Colonic mucosa (tissue), 4 donors: ENCODE data around the gene SETBP1. TPM values are rescaled to one million over a fixed set of nuclear protein-coding genes. Genes with fewer than 3 reads are reported as not detected.

Experiments
- DNase-seq: peaks from one replicate; pipeline ENCODE4 v3.0.0-alpha.2; 2020
- H3K27ac ChIP-seq: fragments of 200-600 bp; one replicate; pipeline ENCODE4 v1.8.0; 2021
- H3K27me3 ChIP-seq: fragments of 200-600 bp; one replicate; pipeline ENCODE4 v1.8.0; 2021
- H3K36me3 ChIP-seq: fragments of 200-600 bp; one replicate; pipeline ENCODE4 v1.8.0; 2021
- H3K4me1 ChIP-seq: fragments of 200-600 bp; one replicate; pipeline ENCODE4 v1.8.0; 2021; ENCODE audit warnings: mild to moderate bottlenecking
- H3K4me3 ChIP-seq: fragments of 200-600 bp; one replicate; pipeline ENCODE4 v1.8.0; 2021
- H3K9ac ChIP-seq, 2 donors: one replicate each; pipeline ENCODE4 v1.7.0; 2013; ENCODE audit warnings: control low read depth in 2 of 2, low read depth in 2 of 2, low read length in 2 of 2
- H3K9me3 ChIP-seq: fragments of 200-600 bp; one replicate; pipeline ENCODE4 v1.8.0; 2021
- intact Hi-C: fragments of 100-400 bp; cut with DNase I; formaldehyde crosslinking; loops from one replicate; pipeline ENCODE4 v1.14.1; 2022
- total RNA-seq, 2 donors: library from RNA; stranded (reverse); fragmentation: NEBNext Ultra II Directional in 1 of 2; extraction: Animal tissue kit (Norgen Biotek cat#: 25700) in 1 of 2; gene quantifications; one replicate each; pipeline ENCODE4 v1.2.1, GENCODE V29; 2021
- TF ChIP-seq, protein P1 (sequence below): fragments of 200-600 bp; IDR thresholded peaks from one replicate; pipeline ENCODE4 v1.8.0; 2022; ENCODE audit warnings: antibody characterized with exemption, mild to moderate bottlenecking
- donor health status: healthy.
- donor health status: DM: no; HTN: no; CAD: no.
- donor health status: DM: no; HTN: no; CAD: no.

SETBP1 gene
- total RNA-seq, 2 donors from 2014 or later: 9.6 to 11.8 TPM

DNA sequence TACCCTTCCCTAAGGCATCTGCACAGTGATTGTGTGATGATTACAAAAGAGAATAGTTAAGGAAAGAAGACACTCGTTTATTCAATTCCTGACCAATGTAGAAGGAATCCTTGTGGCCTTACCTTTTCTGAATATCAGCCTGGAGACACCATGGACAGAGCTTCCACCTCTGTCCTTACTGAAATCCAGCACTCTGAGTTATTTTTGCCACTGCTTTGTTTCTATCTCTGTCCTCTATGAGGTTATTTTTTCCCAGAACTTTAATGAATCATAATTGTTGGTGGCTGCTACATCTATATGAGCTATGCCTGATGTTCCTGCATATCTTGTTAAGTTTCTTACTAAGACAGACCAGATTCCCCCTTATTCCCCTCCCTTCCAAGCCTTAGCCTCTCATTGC lies 275.1 kb downstream of the SETBP1 start:
- Histone ChIP-seq H3K9me3 (no peaks in the 10 kb centered on the region), H3K36me3 (no peaks in the 10 kb centered on the region), H3K4me1 (no peaks in the 10 kb centered on the region), H3K27ac (no peak overlapping the region), H3K27me3 (no peaks in the 10 kb centered on the region), H3K4me3 (no peak overlapping the region), H3K9ac (no peak overlapping the region)
- DNase-seq: no peak
- TF ChIP-seq, protein P1, sequence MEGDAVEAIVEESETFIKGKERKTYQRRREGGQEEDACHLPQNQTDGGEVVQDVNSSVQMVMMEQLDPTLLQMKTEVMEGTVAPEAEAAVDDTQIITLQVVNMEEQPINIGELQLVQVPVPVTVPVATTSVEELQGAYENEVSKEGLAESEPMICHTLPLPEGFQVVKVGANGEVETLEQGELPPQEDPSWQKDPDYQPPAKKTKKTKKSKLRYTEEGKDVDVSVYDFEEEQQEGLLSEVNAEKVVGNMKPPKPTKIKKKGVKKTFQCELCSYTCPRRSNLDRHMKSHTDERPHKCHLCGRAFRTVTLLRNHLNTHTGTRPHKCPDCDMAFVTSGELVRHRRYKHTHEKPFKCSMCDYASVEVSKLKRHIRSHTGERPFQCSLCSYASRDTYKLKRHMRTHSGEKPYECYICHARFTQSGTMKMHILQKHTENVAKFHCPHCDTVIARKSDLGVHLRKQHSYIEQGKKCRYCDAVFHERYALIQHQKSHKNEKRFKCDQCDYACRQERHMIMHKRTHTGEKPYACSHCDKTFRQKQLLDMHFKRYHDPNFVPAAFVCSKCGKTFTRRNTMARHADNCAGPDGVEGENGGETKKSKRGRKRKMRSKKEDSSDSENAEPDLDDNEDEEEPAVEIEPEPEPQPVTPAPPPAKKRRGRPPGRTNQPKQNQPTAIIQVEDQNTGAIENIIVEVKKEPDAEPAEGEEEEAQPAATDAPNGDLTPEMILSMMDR: no peak
- intact Hi-C loops: no loop called here

DNA sequence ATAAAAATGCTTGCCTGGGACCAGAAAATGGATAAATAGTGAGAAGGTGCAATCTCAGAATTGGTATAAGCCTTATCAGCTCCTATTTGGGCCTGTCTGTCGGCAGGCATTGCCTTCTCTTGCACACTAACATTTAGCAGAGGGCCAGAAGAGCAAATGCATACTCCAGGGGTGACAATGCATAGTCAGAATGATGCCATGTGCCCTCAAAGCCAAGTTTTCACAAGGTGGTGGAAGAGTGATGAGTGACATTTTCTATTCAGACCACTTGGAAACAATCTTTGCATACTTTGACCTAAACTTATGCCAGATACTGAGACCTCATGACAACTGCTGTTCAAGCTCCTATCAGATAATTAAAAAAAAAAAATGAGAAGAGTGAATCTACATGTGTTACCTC lies 276.3 kb downstream of the SETBP1 start:
- Histone ChIP-seq H3K9me3 (no peaks in the 10 kb centered on the region), H3K9ac (no peak overlapping the region), H3K4me3 (no peak overlapping the region), H3K27ac (no peak overlapping the region), H3K27me3 (no peaks in the 10 kb centered on the region), H3K36me3 (no peaks in the 10 kb centered on the region), H3K4me1 (no peaks in the 10 kb centered on the region)
- intact Hi-C loops: no loop called here
- TF ChIP-seq, protein P1: no peak
- DNase-seq: no peak

DNA sequence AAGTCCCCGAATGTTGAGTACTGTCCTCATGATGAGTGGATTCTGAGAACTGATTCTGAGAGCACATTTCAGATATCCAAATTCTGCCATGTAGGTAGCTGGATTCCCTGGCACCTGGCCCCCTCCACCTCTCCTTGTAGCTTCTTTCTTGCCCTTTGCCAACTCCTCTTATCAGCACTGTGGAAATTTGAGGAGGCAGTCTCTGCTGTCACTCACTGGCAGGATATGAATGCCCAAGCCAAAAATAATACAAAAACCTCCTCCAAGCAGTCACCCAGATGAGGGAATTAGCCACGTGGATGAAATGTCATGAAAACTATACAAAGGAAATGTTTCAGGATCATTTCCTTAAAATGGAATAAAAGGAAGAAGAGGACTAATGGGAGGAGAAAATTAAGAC lies 276.8 kb downstream of the SETBP1 start:
- intact Hi-C loops: no loop called here
- Histone ChIP-seq H3K4me3 (no peak overlapping the region), H3K9ac (no peak overlapping the region), H3K9me3 (no peaks in the 10 kb centered on the region), H3K36me3 (no peaks in the 10 kb centered on the region), H3K27ac (no peak overlapping the region), H3K27me3 (no peaks in the 10 kb centered on the region), H3K4me1 (no peaks in the 10 kb centered on the region)
- TF ChIP-seq, protein P1: no peak
- DNase-seq: no peak

DNA sequence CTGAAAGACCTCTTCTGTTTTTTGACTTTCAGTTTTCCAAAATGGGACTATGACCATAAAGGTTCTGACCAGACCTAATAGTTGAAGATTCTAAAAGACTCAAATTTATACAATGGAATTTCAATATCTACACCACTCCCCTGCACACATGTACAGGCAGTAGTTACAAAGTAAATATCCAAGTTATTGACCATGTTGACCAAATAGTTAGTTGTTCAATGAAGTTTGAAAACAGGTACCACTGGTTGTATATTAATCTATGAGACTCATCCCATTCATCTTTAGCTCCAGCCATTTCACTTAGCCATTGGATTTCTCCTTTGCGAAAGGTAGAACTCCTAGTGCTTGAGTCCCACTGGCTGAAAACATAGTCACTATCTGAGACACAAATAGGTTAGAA lies 277.4 kb downstream of the SETBP1 start:
- H3K27me3 ChIP-seq: no peaks in the 10 kb centered on the region

DNA sequence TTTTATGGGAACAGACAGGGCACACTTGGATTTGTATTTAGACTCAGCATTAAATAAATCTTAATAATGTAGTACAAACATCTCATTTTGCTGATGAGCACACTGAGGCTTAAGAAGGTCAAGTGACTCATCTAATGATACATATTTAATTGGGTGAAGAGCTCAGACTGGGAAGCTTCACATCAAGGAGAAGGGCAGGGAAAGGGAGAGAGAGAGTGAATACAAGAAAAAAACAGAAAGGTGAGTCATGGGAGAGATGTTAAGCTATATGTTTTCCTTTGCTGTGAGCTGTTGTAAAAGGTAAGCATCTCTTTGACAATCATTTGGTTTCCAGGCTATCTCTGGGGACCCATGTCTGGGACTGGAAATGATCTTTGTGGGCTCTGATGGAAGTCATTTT lies 277.8 kb downstream of the SETBP1 start:
- Histone ChIP-seq H3K36me3 (no peaks in the 10 kb centered on the region), H3K27ac (no peak overlapping the region), H3K9me3 (no peaks in the 10 kb centered on the region), H3K9ac (no peak overlapping the region), H3K4me1 (no peaks in the 10 kb centered on the region), H3K27me3 (no peaks in the 10 kb centered on the region), H3K4me3 (no peak overlapping the region)
- intact Hi-C loops: no loop called here
- DNase-seq: no peak
- TF ChIP-seq, protein P1: no peak

More for the DNA sequence above, 277.4 kb downstream of the SETBP1 start:
- Histone ChIP-seq H3K4me1 (no peaks in the 10 kb centered on the region), H3K36me3 (no peaks in the 10 kb centered on the region), H3K9ac (no peak overlapping the region), H3K9me3 (no peaks in the 10 kb centered on the region), H3K27ac (no peak overlapping the region), H3K4me3 (no peak overlapping the region)
- TF ChIP-seq, protein P1: no peak
- no peak for DNase-seq
- intact Hi-C loops: no loop called here

DNA sequence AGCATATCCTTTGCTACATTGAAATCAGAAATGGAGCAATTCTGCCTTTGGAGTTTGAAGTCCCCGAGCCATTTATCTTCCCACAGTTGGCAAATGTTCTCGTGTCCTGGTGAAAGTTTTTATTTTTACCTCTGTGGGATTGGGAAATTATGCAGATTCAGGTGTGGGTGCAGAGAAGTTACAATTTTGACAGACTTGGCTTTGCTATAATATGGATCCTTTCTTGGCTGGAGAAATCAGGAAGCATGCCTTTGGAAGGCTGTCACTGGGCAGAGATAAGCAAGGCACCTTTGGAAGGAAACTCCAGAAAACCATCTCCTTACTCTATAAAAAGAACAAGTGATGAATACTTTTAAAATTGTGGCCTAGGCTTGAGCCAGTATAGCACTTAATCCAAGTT lies 278.3 kb downstream of the SETBP1 start:
- no peaks in the 10 kb centered on the region for H3K27me3 ChIP-seq
- no peaks in the 10 kb centered on the region for H3K4me1 ChIP-seq
- TF ChIP-seq, protein P1: no peak
- DNase-seq: no peak
- H3K4me3 ChIP-seq: no peak overlapping the region
- no peaks in the 10 kb centered on the region for H3K36me3 ChIP-seq
- no peak overlapping the region for H3K9ac ChIP-seq
- intact Hi-C loops: no loop called here
- no peak overlapping the region for H3K27ac ChIP-seq
- no peaks in the 10 kb centered on the region for H3K9me3 ChIP-seq
